K562 (cell line): ENCODE results near the gene EAF2.

Source experiments
- ETV5 ChIP-seq: sonication (generic); formaldehyde crosslinking; IDR thresholded peaks from 2 replicates; pipeline ENCODE4 v1.4.0; 2020; ENCODE audit warnings: low read depth, mild to moderate bottlenecking, missing genetic modification reagents
- EZH2 ChIP-seq: IDR thresholded peaks from 2 replicates; pipeline ENCODE4 v1.6.1; 2012; ENCODE audit warnings: low read depth, mild to moderate bottlenecking, inconsistent platforms, low read length, borderline replicate concordance
- FOXA1 ChIP-seq: fragments of 450-650 bp; IDR thresholded peaks from 2 replicates; pipeline ENCODE4 v1.6.1; 2016; ENCODE audit warnings: mild to moderate bottlenecking, borderline replicate concordance
- MYNN ChIP-seq, 2 experiments: sonication (generic); formaldehyde crosslinking in 1 of 2; IDR thresholded peaks; 2 replicates each; pipeline versions ENCODE4 v1.5.0 to v1.6.1; 2016 to 2020; ENCODE audit warnings: antibody characterized with exemption in 1 of 2, missing genetic modification reagents in 1 of 2
- POLR2AphosphoS5 ChIP-seq: IDR thresholded peaks from 2 replicates; pipeline ENCODE4 v1.6.1; 2011; ENCODE audit warnings: mild to moderate bottlenecking, low read depth, low read length, moderate library complexity; ENCODE audit not compliant: control insufficient read depth, insufficient read depth
- RBM14 ChIP-seq: fragments of 200-400 bp; formaldehyde crosslinking; IDR thresholded peaks from 2 replicates; pipeline ENCODE4 v1.6.1; 2018; ENCODE audit warnings: low read depth, mild to moderate bottlenecking, low read length, moderate library complexity, borderline replicate concordance; ENCODE audit not compliant: insufficient read depth
- ZFX ChIP-seq: sonication (generic); formaldehyde crosslinking; IDR thresholded peaks from 2 replicates; pipeline ENCODE4 v1.8.0; 2022; ENCODE audit warnings: mild to moderate bottlenecking, missing genetic modification reagents, moderate library complexity
- ZNF175 ChIP-seq: fragments of 200-800 bp; sonication (Bioruptor generic); IDR thresholded peaks from 2 replicates; pipeline ENCODE4 v1.6.1; 2016; ENCODE audit warnings: low read depth, mild to moderate bottlenecking, missing genetic modification characterization, missing compliant biosample characterization
- ZNF766 ChIP-seq: fragments of 200-800 bp; sonication (Bioruptor generic); conservative IDR thresholded peaks from 2 replicates; pipeline ENCODE4 v1.6.1; 2016; ENCODE audit warnings: missing genetic modification characterization, missing compliant biosample characterization
- TF ChIP-seq, protein P1 (sequence below), 3 experiments: IDR thresholded peaks in 2 of 3; conservative IDR thresholded peaks in 1 of 3; 2 replicates each; pipeline ENCODE4 v1.5.1; 2011 to 2012; ENCODE audit warnings: low read length in 3 of 3, mild to moderate bottlenecking in 3 of 3, control low read depth in 2 of 3, improper control_type of control experiment in 1 of 3, inconsistent platforms in 1 of 3, low read depth in 1 of 3, mixed read lengths in 1 of 3, moderate library complexity in 1 of 3; ENCODE audit not compliant: insufficient read depth in 2 of 3
- TF ChIP-seq, protein P2 (sequence below): fragments of 250-450 bp; sonication (Bioruptor Pico); IDR thresholded peaks from 2 replicates; pipeline ENCODE4 v1.5.0; 2022; ENCODE audit warnings: mild to moderate bottlenecking
- TF ChIP-seq, protein P3 (sequence below), 2 experiments: fragments of 450-650 bp in 1 of 2; IDR thresholded peaks; 2 replicates each; pipeline ENCODE4 v1.6.1; 2011 to 2017; ENCODE audit warnings: low read depth in 2 of 2, antibody characterized with exemption in 1 of 2, borderline replicate concordance in 1 of 2, low read length in 1 of 2, mild to moderate bottlenecking in 1 of 2, mixed read lengths in 1 of 2; ENCODE audit not compliant: control insufficient read depth in 1 of 2

DNA sequence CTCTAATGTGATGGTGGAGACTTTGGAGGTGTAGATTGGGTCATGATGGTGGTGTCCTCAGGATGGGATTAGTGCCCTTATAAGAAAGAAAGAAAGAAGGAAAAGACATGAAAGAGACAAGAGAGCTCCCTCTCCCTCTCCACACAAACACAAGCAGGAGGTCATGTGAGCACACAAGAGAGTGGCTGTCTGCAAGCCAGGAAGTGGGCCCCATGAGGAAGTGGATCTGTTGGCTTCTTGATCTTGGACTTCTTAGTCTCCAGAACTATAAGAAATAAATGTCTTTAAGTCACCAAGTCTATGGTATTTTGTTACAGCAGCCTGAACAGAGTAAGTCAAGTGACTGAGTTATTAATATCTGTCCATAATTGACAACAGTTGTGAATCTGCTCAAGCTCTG lies 17.3 kb upstream of the EAF2 start:
- TF ChIP-seq, protein P1, sequence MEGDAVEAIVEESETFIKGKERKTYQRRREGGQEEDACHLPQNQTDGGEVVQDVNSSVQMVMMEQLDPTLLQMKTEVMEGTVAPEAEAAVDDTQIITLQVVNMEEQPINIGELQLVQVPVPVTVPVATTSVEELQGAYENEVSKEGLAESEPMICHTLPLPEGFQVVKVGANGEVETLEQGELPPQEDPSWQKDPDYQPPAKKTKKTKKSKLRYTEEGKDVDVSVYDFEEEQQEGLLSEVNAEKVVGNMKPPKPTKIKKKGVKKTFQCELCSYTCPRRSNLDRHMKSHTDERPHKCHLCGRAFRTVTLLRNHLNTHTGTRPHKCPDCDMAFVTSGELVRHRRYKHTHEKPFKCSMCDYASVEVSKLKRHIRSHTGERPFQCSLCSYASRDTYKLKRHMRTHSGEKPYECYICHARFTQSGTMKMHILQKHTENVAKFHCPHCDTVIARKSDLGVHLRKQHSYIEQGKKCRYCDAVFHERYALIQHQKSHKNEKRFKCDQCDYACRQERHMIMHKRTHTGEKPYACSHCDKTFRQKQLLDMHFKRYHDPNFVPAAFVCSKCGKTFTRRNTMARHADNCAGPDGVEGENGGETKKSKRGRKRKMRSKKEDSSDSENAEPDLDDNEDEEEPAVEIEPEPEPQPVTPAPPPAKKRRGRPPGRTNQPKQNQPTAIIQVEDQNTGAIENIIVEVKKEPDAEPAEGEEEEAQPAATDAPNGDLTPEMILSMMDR (IDR thresholded peaks at IDR 0.05 in 2 of 3, conservative IDR thresholded peaks at IDR 0.05 in 1 of 3; ENCODE audit: insufficient read depth in 2 of 3, low read depth in 1 of 3, low read length in 3 of 3): no peak
- TF ChIP-seq EZH2 (no peak), POLR2AphosphoS5 (no peak), ZNF175 (CRISPR knock-in tag) (no peak), ZFX (CRISPR knock-in tag) (no peak), ZNF766 (CRISPR knock-in tag) (no peak), MYNN (IDR thresholded peaks at IDR 0.05) (no peak), MYNN (CRISPR knock-in tag; IDR thresholded peaks at IDR 0.05) (no peak), ETV5 (no peak), RBM14 (no peak), FOXA1 (no peak)
- TF ChIP-seq, protein P2, sequence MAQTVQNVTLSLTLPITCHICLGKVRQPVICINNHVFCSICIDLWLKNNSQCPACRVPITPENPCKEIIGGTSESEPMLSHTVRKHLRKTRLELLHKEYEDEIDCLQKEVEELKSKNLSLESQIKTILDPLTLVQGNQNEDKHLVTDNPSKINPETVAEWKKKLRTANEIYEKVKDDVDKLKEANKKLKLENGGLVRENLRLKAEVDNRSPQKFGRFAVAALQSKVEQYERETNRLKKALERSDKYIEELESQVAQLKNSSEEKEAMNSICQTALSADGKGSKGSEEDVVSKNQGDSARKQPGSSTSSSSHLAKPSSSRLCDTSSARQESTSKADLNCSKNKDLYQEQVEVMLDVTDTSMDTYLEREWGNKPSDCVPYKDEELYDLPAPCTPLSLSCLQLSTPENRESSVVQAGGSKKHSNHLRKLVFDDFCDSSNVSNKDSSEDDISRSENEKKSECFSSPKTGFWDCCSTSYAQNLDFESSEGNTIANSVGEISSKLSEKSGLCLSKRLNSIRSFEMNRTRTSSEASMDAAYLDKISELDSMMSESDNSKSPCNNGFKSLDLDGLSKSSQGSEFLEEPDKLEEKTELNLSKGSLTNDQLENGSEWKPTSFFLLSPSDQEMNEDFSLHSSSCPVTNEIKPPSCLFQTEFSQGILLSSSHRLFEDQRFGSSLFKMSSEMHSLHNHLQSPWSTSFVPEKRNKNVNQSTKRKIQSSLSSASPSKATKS (CRISPR knock-in tag): no peak
- TF ChIP-seq, protein P3, sequence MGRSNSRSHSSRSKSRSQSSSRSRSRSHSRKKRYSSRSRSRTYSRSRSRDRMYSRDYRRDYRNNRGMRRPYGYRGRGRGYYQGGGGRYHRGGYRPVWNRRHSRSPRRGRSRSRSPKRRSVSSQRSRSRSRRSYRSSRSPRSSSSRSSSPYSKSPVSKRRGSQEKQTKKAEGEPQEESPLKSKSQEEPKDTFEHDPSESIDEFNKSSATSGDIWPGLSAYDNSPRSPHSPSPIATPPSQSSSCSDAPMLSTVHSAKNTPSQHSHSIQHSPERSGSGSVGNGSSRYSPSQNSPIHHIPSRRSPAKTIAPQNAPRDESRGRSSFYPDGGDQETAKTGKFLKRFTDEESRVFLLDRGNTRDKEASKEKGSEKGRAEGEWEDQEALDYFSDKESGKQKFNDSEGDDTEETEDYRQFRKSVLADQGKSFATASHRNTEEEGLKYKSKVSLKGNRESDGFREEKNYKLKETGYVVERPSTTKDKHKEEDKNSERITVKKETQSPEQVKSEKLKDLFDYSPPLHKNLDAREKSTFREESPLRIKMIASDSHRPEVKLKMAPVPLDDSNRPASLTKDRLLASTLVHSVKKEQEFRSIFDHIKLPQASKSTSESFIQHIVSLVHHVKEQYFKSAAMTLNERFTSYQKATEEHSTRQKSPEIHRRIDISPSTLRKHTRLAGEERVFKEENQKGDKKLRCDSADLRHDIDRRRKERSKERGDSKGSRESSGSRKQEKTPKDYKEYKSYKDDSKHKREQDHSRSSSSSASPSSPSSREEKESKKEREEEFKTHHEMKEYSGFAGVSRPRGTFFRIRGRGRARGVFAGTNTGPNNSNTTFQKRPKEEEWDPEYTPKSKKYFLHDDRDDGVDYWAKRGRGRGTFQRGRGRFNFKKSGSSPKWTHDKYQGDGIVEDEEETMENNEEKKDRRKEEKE (IDR thresholded peaks at IDR 0.05; ENCODE audit: borderline replicate concordance in 1 of 2, control insufficient read depth in 1 of 2, low read depth in 2 of 2, low read length in 1 of 2): no peak
